Fibroblast of skin of right biceps (primary cell): ENCODE results near the gene MYH13.
A peak's percentile ranks its signal among the peaks of the same experiment; 100 is the strongest.

Experiments
- DNase-seq: peaks from one replicate; pipeline ENCODE4 v3.0.0-alpha.2; 2013

MYH13 gene

DNA sequence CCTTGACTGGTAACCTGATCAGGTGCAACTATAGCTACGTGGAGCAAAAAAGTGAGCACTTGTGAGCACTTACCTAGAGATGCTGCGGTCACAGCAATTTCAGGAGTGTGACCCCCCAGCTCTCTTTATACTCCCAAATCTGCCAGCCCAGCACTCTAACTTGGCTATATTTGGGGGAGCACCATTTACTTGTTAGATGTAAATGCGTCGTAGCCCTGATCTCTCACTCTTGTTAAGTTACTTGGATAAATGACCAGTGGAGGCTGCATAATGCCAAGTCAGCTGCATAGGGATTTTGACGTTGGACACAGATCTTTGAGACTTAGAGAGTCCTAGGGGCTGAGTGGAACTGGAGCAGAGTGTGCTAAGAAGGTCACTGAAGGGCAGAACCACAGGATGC, at the start of gene MYH13:
Gene MYH13, minus strand, starts transcription at position 101 of the 400 bp plus-strand sequence. CDS start 8,476 bp downstream, outside the sequence.
- DNase-seq: no peak

GRCh38 chr17:10421900-10422542, 49.2 kb upstream of the MYH13 start, which contains the start of gene MYH8:
TSS of gene MYH8 (minus strand) at chr17:10421950. CDS start at chr17:10420227, 1,723 bp downstream.
- DNase-seq: no peak

DNA sequence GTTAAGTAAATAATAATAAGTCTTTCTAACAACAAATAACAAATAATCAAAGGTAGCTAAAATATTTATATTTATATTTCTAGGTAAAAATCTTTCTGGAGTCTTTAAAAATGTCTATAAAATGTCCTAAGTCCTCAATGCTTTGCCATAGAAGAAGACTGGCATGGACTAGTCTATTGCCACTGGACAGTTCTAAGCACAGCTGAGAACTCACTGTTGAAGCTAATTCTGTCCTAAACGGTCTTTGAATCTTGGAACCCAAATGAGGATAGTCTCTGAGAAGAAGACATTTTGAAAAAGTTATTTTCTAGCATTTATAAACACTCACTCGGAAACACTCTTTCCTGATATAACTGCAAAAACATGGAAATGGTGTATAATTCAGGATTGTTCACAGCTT, 48.4 kb upstream of the MYH13 start:
- DNase-seq: no peak

GRCh38 chr17:10420811-10421210, 48.0 kb upstream of the MYH13 start:
- no peak for DNase-seq

DNA sequence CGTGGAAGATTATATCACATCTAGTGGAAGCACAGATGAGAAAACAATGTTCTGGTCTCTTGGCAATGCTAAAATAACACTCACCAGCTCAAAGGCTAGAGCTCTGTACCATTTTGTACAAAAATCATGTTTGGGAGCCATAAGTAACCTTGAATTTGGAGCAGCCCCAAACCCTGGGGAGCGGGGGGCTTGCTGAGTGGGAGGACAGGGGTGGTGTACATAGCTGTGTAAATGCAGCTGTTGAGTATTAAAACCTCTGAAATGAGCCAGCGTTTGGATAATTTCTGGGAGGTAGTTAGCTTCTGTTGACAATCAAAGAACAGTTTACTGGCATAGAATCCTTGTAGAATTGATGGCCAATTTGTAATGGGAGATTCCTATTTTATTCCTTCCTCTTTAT, 44.6 kb upstream of the MYH13 start:
- DNase-seq: no peak

DNA sequence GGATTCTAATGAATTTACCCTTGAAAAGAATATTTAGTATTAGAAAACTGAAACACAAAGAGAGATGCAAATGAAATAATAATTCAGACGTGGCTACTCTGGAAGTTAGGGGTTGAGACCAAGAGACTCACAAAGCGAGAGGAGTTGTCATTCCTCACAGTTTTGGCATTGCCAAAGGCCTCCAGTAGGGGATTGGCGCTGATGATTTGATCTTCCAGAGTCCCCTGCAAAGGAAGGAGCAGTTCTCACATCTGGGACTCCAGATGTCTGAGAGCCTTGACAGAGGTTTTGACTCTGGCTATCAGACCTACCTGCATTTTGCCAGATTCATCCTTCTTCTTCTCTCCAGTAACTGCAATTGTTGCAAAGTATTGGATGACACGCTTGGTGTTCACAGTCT, 42.4 kb upstream of the MYH13 start:
- DNase-seq: no peak

- no peak for DNase-seq
These were observed 30.8 kb upstream of the MYH13 start for GRCh38 chr17:10403589-10403988.

GRCh38 chr17:10398352-10398751, 25.5 kb upstream of the MYH13 start:
- no peak for DNase-seq

DNA sequence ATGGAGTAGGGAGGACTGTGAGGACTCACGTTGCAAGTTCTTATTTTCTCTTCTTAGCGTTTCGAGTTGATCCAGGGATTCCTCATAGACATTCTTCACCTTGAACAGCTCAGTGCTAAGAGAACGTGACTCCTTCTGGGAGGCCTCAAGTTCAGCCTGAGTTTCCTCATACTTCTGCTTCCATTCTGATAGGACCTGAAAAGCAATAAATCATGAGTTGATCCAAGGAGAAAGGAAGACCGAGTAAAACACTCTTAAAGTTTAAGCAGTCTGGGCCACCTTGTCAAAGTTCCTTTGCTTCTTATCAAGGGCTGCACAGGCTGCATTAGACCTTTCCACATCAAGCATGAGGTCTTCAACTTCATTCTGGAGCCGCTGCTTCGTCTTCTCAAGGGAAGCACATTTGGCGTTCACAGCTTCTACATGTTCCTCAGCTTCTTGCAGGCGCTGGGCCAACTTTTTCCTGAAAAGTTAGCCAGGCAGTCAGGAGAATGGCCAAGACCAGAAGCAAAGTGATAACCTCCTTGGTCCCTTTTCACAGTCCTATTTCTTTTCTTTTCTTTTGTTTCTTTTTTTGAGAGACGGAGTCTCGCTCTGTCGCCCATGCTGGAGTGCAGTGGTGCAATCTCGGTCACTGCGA, 23.8 kb upstream of the MYH13 start:
- no peak for DNase-seq

DNA sequence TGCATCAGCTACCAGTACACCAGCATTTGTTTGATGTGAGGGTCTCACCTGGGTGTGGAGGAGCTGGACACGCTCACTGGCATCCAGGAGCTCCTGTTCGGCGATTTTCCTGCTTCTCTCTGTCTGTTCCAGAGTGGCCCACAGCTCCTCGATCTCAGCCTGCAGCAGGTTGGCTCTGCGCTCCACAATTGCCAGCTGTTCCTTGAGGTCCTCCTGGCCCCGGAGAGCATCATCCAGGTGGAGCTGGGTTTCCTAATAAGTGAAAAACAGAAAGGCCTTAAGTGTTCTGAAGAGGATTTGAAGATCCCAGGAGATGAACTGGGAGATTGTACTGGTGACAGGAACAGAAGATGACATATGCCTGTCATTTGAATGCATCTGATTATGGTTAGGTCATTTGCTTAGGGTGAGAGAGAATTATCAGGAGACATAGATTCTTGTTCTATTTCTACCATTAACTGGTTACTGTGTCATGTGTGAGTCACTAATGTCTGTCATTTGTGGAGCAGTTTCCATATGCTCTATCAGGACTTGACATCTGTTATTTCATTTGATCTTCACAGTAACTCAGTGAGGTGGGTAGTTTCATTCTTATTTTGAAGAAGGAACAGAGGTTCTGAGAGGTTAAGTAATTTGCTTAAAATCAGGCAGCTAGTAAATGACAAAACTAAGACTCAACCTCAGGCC, 21.5 kb upstream of the MYH13 start:
- no peak for DNase-seq

DNA sequence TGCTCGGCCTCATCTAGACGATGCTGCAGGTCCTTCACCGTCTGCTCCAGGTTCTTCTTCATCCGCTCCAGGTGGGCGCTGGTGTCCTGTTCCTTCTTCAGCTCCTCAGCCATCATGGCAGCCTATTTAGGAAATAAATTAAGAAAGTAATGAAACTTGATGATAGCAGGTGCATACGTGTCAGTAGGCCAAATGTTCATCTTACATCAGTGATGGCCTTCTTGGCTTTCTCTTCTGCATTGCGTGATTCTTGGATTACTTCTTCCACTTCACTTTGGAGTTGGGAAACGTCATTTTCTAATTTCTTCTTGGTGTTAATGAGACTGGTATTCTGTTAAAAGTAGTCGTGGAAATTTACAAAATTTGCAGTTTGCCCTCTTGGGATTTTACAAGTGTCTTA, 20.1 kb upstream of the MYH13 start:
- DNase-seq: no peak

DNA sequence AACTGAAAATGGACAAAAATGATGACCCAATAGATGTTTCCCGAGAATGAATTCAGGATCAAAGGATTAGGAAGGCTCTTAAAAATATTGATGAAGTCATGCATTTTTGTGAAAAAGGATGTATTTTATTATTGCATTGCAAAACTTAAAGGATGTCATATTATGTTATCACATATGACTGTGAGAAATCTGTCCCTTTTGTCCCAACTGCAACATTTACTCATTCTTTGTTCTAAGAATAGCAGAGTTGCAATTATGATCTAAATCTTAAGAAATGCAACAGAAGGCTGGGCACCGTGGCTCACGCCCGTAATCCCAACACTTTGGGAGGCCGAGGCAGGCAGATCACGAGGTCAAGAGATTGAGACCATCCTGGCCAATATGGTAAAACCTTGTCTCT, 13.1 kb upstream of the MYH13 start:
- DNase-seq: no peak

DNA sequence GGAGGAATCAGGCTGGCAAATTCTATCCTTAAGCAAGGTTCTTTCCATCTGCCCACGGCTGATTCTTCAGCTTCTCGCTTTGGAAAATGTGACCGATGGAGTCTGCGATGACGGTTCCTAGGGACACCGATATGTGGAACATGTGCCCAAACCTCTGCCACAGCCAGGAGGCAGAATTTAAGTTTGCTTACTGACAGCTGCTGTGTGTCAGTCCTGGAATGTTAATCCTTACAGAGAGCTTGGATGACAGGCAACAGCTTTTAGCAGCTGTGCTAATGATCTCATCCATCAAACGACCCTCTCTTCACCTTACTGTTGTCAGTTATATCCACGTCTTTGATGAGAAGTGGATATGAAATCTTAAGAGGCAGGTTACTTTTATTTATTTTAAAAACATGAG, 11.4 kb upstream of the MYH13 start:
- peak; percentile 17 for DNase-seq

GRCh38 chr17:10380631-10381408, 8.0 kb upstream of the MYH13 start:
- DNase-seq: peak; percentile 47

- no peak for DNase-seq
These were observed 2.7 kb downstream of the MYH13 start for GRCh38 chr17:10370016-10370608.

GRCh38 chr17:10369239-10369638, 3.6 kb downstream of the MYH13 start:
- no peak for DNase-seq

- no peak for DNase-seq
These were observed 4.2 kb downstream of the MYH13 start for GRCh38 chr17:10368561-10368960.

- peak; percentile 40 for DNase-seq
These were observed 12.2 kb downstream of the MYH13 start for GRCh38 chr17:10360578-10360977.

- no peak for DNase-seq
These were observed 15.0 kb downstream of the MYH13 start for GRCh38 chr17:10357768-10358167.

- no peak for DNase-seq
These were observed 18.2 kb downstream of the MYH13 start for GRCh38 chr17:10354651-10355050.

GRCh38 chr17:10352893-10353292, 19.9 kb downstream of the MYH13 start:
- DNase-seq: no peak

DNA sequence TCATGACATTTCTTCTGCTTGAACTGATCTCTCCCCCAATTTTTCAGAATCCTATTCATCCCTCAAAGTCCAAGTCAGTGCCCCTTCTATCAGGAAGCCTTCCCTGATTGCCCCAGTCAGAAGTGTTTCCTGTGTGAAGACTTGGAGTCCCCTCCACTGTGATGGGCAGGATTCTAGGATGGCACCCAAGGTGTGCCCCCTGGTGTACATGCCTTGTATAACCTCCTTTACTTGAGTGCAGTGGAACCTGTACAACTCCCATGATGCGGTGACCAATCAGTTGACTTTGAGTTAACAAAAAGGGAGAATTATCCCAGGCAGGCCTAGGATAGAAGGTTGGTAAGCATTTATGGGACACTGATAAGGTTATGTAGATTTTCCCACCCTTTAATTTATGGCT, 23.4 kb downstream of the MYH13 start:
- DNase-seq: no peak

DNA sequence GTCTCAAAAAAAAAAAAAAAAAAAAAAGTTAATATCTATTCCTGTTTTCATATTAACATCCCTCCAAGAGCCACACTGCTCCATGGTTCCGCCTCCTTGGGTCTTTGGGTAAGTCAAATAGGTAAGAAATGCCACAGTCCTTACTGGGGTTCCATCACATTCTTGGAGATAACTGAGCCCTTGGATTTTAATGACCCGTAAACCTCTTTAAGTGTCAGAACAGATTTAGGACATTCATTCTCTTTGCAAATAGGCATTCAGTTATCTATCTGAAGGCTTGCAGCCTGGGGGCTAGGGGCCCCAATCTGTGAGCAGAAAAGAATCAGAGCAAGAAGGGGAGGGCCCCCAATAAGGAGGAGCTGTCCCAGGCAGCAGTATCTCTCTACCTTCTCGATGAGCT, 28.0 kb downstream of the MYH13 start:
- DNase-seq: no peak
